K562 (cell line): ENCODE data around the gene SEC63. TPM values are rescaled to one million over a fixed set of nuclear protein-coding genes. Genes with fewer than 3 reads are reported as not detected.
A peak's percentile ranks its signal among the peaks of the same experiment; 100 is the strongest.

Experiments
- ATAC-seq: fragments of 200-7000 bp; cut with Tn5 transposase; 3 replicates; pipeline ENCODE4 v1.9.1; 2020; ENCODE audit warnings: moderate library complexity
- BruUV-seq: library from RNA; stranded (reverse); fragments of 400-500 nt; replicated peaks from 2 replicates; lab custom pipeline; 2021; lab: Mats Ljungman, UMichigan
- CTCF ChIA-PET: fragments of 300-600 bp; formaldehyde crosslinking; extraction: SDS; loops from one replicate; lab custom pipeline; 2021; ENCODE audit warnings: low intra/inter-chr PET ratio; lab: Yijun Ruan, JAX
- POLR2A ChIA-PET: fragments of 300-600, 350-650 bp; sonication (Branson Sonifier 250); formaldehyde crosslinking; extraction: SDS; loops from one replicate; lab custom pipeline; 2021; ENCODE audit warnings: antibody characterized with exemption, inconsistent platforms; lab: Yijun Ruan, JAX
- DNase-seq, 4 experiments: peaks; one replicate each; pipeline versions ENCODE4 v3.0.0 to v3.0.0-alpha.2; 2011 to 2018; ENCODE audit warnings: low spot score in 3 of 4, mixed read lengths in 3 of 4; ENCODE audit errors: extremely low read depth in 1 of 4
- FAIRE-seq: peaks from 2 replicates; lab custom pipeline; 2011; peaks lifted over from hg19 to GRCh38; lab: Jason Lieb, UNC
- H2AFZ ChIP-seq: 2 replicates; pipeline ENCODE4 v1.6.0; 2011; ENCODE audit warnings: low read depth, low read length, control low read depth, inconsistent platforms
- H3K27ac ChIP-seq: fragments of 200-600 bp; 3 replicates; pipeline ENCODE4 v1.8.0; 2011; ENCODE audit warnings: low read depth, mild to moderate bottlenecking, control low read depth, inconsistent platforms, low read length, moderate library complexity, mixed read lengths; ENCODE audit errors: extremely low read depth
- H3K27me3 ChIP-seq, 2 experiments: fragments of 300-600 bp in 1 of 2; 2 replicates in 1 of 2; 3 replicates in 1 of 2; pipeline versions ENCODE4 v1.6.0 to v1.8.0; 2011; ENCODE audit warnings: inconsistent platforms in 2 of 2, low read length in 2 of 2, mild to moderate bottlenecking in 1 of 2, mixed read lengths in 1 of 2, moderate library complexity in 1 of 2; ENCODE audit not compliant: control insufficient read depth in 2 of 2, insufficient read depth in 2 of 2
- H3K36me3 ChIP-seq: fragments of 300-600 bp; 3 replicates; pipeline ENCODE4 v1.8.0; 2011; ENCODE audit warnings: mild to moderate bottlenecking, low read length, inconsistent platforms; ENCODE audit not compliant: control insufficient read depth, insufficient read depth
- H3K4me1 ChIP-seq, 2 experiments: fragments of 200-600 bp in 1 of 2; replicated peaks in 1 of 2; 2 replicates in 1 of 2; 3 replicates in 1 of 2; pipeline versions ENCODE4 v1.5.1 to v1.8.0; 2011; ENCODE audit warnings: inconsistent platforms in 2 of 2, low read length in 2 of 2, mild to moderate bottlenecking in 1 of 2, mixed read lengths in 1 of 2, moderate library complexity in 1 of 2; ENCODE audit not compliant: control insufficient read depth in 2 of 2, insufficient read depth in 2 of 2
- H3K4me2 ChIP-seq: 2 replicates; pipeline ENCODE4 v1.6.1; 2011; ENCODE audit warnings: low read length, control low read depth, inconsistent platforms, mixed read lengths; ENCODE audit not compliant: insufficient read depth
- H3K4me3 ChIP-seq: fragments of 200-600 bp; sonication (generic), shearing (Covaris generic); 2 replicates; pipeline ENCODE4 v1.5.1; 2016; ENCODE audit warnings: control low read depth, inconsistent platforms
- H3K79me2 ChIP-seq: fragments of 200-600 bp; 3 replicates; pipeline ENCODE4 v1.8.0; 2011; ENCODE audit warnings: low read length, inconsistent platforms; ENCODE audit not compliant: control insufficient read depth, insufficient read depth
- H3K9ac ChIP-seq, 2 experiments: 2 replicates each; pipeline versions ENCODE4 v1.6.0 to v1.6.1; 2011; ENCODE audit warnings: low read depth in 2 of 2, low read length in 2 of 2, control low read depth in 1 of 2, inconsistent platforms in 1 of 2, mild to moderate bottlenecking in 1 of 2, mixed read lengths in 1 of 2; ENCODE audit not compliant: insufficient read depth in 1 of 2
- H3K9me1 ChIP-seq: one replicate; pipeline ENCODE4 v1.6.0; 2011; ENCODE audit warnings: inconsistent platforms, mild to moderate bottlenecking, low read length, moderate library complexity; ENCODE audit not compliant: control insufficient read depth, insufficient read depth
- H3K9me3 ChIP-seq: replicated peaks from 2 replicates; pipeline ENCODE4 v1.5.1; 2011; ENCODE audit warnings: low read depth, low read length, inconsistent platforms; ENCODE audit not compliant: control insufficient read depth, insufficient read depth
- H4K20me1 ChIP-seq: replicated peaks from 2 replicates; pipeline ENCODE4 v1.6.1; 2011; ENCODE audit warnings: low read length, inconsistent platforms, mixed read lengths; ENCODE audit not compliant: control insufficient read depth, insufficient read depth
- CTCF ChIP-seq, 3 experiments: IDR thresholded peaks in 2 of 3; conservative IDR thresholded peaks in 1 of 3; 2 replicates each; pipeline ENCODE4 v1.5.1; 2011 to 2012; ENCODE audit warnings: low read length in 3 of 3, mild to moderate bottlenecking in 3 of 3, control low read depth in 2 of 3, improper control_type of control experiment in 1 of 3, inconsistent platforms in 1 of 3, low read depth in 1 of 3, mixed read lengths in 1 of 3, moderate library complexity in 1 of 3; ENCODE audit not compliant: insufficient read depth in 2 of 3
- DDX20 ChIP-seq: fragments of 450-650 bp; IDR thresholded peaks from 2 replicates; pipeline ENCODE4 v1.6.1; 2016; ENCODE audit warnings: missing genetic modification characterization, low read depth, mild to moderate bottlenecking, missing compliant biosample characterization, moderate library complexity
- HDAC1 ChIP-seq, 2 experiments: fragments of 450-650 bp; IDR thresholded peaks; 2 replicates each; pipeline ENCODE4 v1.6.1; 2016 to 2017; ENCODE audit warnings: inconsistent platforms in 1 of 2, mild to moderate bottlenecking in 1 of 2, moderate library complexity in 1 of 2
- ILK ChIP-seq: fragments of 450-650 bp; IDR thresholded peaks from 2 replicates; pipeline ENCODE4 v1.6.1; 2016; ENCODE audit warnings: missing genetic modification characterization, low read depth, mild to moderate bottlenecking, missing compliant biosample characterization, moderate library complexity, borderline replicate concordance
- KDM1A ChIP-seq, 2 experiments: fragments of 450-650 bp; IDR thresholded peaks; 2 replicates each; pipeline ENCODE4 v1.6.1; 2016; ENCODE audit warnings: mild to moderate bottlenecking in 2 of 2
- MLX ChIP-seq, 2 experiments: fragments of 450-650 bp in 1 of 2; sonication (generic) in 1 of 2; formaldehyde crosslinking; conservative IDR thresholded peaks; 2 replicates each; pipeline versions ENCODE4 v1.4.0 to v1.8.1; 2020 to 2022; ENCODE audit warnings: mild to moderate bottlenecking in 1 of 2, missing genetic modification reagents in 1 of 2
- PATZ1 ChIP-seq: fragments of 250-450 bp; sonication (Bioruptor Pico); IDR thresholded peaks from 2 replicates; pipeline ENCODE4 v1.5.0; 2020; ENCODE audit warnings: mild to moderate bottlenecking, borderline replicate concordance
- SLC30A9 ChIP-seq: fragments of 250-450 bp; sonication (Bioruptor Pico); IDR thresholded peaks from 2 replicates; pipeline ENCODE4 v1.8.0; 2022; ENCODE audit warnings: mild to moderate bottlenecking, moderate library complexity
- ZKSCAN1 ChIP-seq: fragments of 150-350 bp; IDR thresholded peaks from 2 replicates; pipeline ENCODE4 v1.6.1; 2016; ENCODE audit warnings: low read depth, low read length
- WGBS: fragments of 100-300 bp; shearing (Covaris generic); methylation state at CpG from one replicate; pipeline ENCODE4 v1.1.6; 2016; ENCODE audit warnings: low coverage, mixed read lengths; ENCODE audit not compliant: insufficient coverage; ENCODE audit errors: missing lambda C conversion rate; 5-methylcytosine and 5-hydroxymethylcytosine counted together
- in situ Hi-C: fragments of 300-500 bp; cut with MboI; formaldehyde crosslinking; loops from 4 replicates; pipeline ENCODE4 v1.15.0; 2018; ENCODE audit warnings: inconsistent platforms, mixed read lengths
- intact Hi-C: fragments of 100-400 bp; cut with micrococcal nuclease; formaldehyde crosslinking; loops from 2 replicates; pipeline ENCODE4 v1.14.2; 2022
- polyA plus RNA-seq, 8 experiments: library from polyadenylated mRNA; depleted of rRNA in 4 of 8; stranded (reverse) in 5 of 8; unstranded in 3 of 8; fragments of >200 nt; fragmentation: Nextera tagmentation in 2 of 8; fragmentation: Illumina TruSeq in 1 of 8; extraction: Ambion mirVana in 2 of 8; extraction: Trizol in 1 of 8; gene quantifications; 2 replicates each; pipeline versions ENCODE4 v1.2.1 to v1.2.3, GENCODE V29; 2011 to 2014; ENCODE audit warnings: inconsistent platforms in 1 of 8, missing spikeins in 1 of 8
- total RNA-seq, 7 experiments: library from RNA; depleted of rRNA in 6 of 7; stranded (reverse); fragments of >200 nt in 6 of 7; fragmentation: Illumina TruSeq in 2 of 7; extraction: Trizol in 2 of 7; gene quantifications; 2 replicates each; pipeline versions ENCODE4 v1.2.1 to v1.2.3, GENCODE V29; 2011 to 2021; ENCODE audit warnings: low replicate concordance in 1 of 7
- TF ChIP-seq, protein P1 (sequence below): fragments of 250-450 bp; sonication (Bioruptor Pico); IDR thresholded peaks from 2 replicates; pipeline ENCODE4 v1.8.0; 2021; ENCODE audit warnings: moderate library complexity, mild to moderate bottlenecking, inconsistent platforms

Gene SEC63
- total and polyA plus RNA-seq, 9 of the 15 experiments (the other 6 are each of a cell fraction or from before 2014, with no cell fraction given): 13.8 to 74.6 (median 28.4) TPM

DNA sequence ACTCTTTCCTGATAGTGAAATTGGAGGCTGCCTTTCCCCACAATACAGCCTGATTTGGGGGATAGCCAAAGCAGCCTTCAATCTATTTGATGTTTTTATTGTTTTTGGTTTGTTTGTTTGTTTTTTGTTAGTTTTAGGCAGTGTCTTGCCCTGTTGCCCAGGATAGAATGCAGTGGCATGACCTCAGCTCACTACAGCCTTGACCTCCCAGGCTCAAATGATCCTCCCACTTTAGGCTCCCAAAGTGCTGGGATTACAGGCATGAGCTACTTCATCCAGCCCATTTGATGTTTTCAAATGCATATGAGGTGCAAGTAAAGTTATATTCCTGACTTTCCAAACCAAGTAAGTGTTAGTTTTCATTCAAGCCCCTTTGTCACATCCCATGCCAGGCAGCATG is 41.3 kb upstream of the SEC63 start (continued):
- TF ChIP-seq CTCF (IDR thresholded peaks at IDR 0.05 in 2 of 3, conservative IDR thresholded peaks at IDR 0.05 in 1 of 3; ENCODE audit: insufficient read depth in 2 of 3, low read depth in 1 of 3, low read length in 3 of 3): no peak
- TF ChIP-seq, protein P1, sequence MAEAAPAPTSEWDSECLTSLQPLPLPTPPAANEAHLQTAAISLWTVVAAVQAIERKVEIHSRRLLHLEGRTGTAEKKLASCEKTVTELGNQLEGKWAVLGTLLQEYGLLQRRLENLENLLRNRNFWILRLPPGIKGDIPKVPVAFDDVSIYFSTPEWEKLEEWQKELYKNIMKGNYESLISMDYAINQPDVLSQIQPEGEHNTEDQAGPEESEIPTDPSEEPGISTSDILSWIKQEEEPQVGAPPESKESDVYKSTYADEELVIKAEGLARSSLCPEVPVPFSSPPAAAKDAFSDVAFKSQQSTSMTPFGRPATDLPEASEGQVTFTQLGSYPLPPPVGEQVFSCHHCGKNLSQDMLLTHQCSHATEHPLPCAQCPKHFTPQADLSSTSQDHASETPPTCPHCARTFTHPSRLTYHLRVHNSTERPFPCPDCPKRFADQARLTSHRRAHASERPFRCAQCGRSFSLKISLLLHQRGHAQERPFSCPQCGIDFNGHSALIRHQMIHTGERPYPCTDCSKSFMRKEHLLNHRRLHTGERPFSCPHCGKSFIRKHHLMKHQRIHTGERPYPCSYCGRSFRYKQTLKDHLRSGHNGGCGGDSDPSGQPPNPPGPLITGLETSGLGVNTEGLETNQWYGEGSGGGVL (CRISPR knock-in tag): no peak
- no peak for TF ChIP-seq SLC30A9 (CRISPR knock-in tag)

- no TSS peak for BruUV-seq
- peaks cover 0 to 21% of the 10 kb centered on the region in 2 experiments; a peak in 3 of 5 replicates for H3K4me1 ChIP-seq
- peak overlapping the region; percentile 79 for H2AFZ ChIP-seq
- POLR2A ChIA-PET: interaction anchor here (0.6 to 2.1 kb wide), 2 partner anchors 12 to 201 kb away, joined by 3 to 9 read pairs; no protein-coding TSS in a partner anchor
- H4K20me1 ChIP-seq: no peaks in the 10 kb centered on the region
- H3K79me2 ChIP-seq: no peaks in the 10 kb centered on the region
- no peaks in the 10 kb centered on the region for H3K9me3 ChIP-seq
- in situ Hi-C loops (no loop called here), intact Hi-C loops (no loop called here)
- ATAC-seq (peak; percentile 39), FAIRE-seq (no peak), DNase-seq (no peak)
- WGBS: 48% methylated on average over 9 of the region's 9 CpGs
- H3K27me3 ChIP-seq: no peaks in the 10 kb centered on the region
- H3K4me3 ChIP-seq: no peak overlapping the region
- H3K4me2 ChIP-seq: no peak overlapping the region
- H3K27ac ChIP-seq: no peak overlapping the region
- no peaks in the 10 kb centered on the region for H3K9me1 ChIP-seq
- CTCF ChIA-PET: no interaction called here
- no peaks in the 10 kb centered on the region for H3K36me3 ChIP-seq
- peak overlapping the region in 1 of 2 experiments; percentile 10; a peak in 1 of 4 replicates for H3K9ac ChIP-seq
- TF ChIP-seq DDX20 (tag): no peak
- TF ChIP-seq ILK (tag): no peak
- TF ChIP-seq KDM1A (IDR thresholded peaks at IDR 0.05): peak; percentile 64 to 68; a peak in 2 of 4 replicates
- TF ChIP-seq MLX (CRISPR knock-in tag; conservative IDR thresholded peaks at IDR 0.05): no peak
- no peak for TF ChIP-seq ZKSCAN1
- TF ChIP-seq HDAC1 (IDR thresholded peaks at IDR 0.05): 0 out of 4 replicates have a peak, but pooled peaks of 1 of the 2 experiments have one; percentile 34
- no peak for TF ChIP-seq PATZ1 (CRISPR knock-in tag)
These were observed 34.0 kb upstream of the SEC63 start for GRCh38 chr6:107991772-107992550.
